ENCODE measurements around the gene RHBDD1. TPM values are rescaled to one million over a fixed set of nuclear protein-coding genes. Genes with fewer than 3 reads are reported as not detected.

Gene RHBDD1
- total and polyA plus RNA-seq, 2 experiments from 2014 or later: 24.3 to 33.7 TPM

- Histone ChIP-seq H3K4me3 (no peak overlapping the region), H4K20me1 (ENCODE audit: insufficient read depth) (no peaks in the 10 kb centered on the region), H3K4me1 (ENCODE audit: insufficient read depth) (no peaks in the 10 kb centered on the region), H3K9me3 (ENCODE audit: low read depth) (no peaks in the 10 kb centered on the region), H3K36me3 (ENCODE audit: low read depth) (no peaks in the 10 kb centered on the region), H2AFZ (no peak overlapping the region), H3K27ac (no peak overlapping the region), H3K9ac (no peak overlapping the region), H3K4me2 (ENCODE audit: unreplicated experiment) (no peak overlapping the region), H3K27me3 (replicated peaks; ENCODE audit: insufficient read depth) (no peaks in the 10 kb centered on the region), H3K9me2 (ENCODE audit: insufficient read depth) (no peaks in the 10 kb centered on the region), H3F3A (ENCODE audit: insufficient read depth) (peaks cover 3% of the 10 kb centered on the region; the same call in 1 of the 2 replicates), H3K79me2 (ENCODE audit: insufficient read depth) (no peaks in the 10 kb centered on the region; the same call in 1 of the 2 replicates)
- TF ChIP-seq EZH2 (IDR thresholded peaks at IDR 0.05; ENCODE audit: insufficient read depth, poor library complexity, severe bottlenecking) (no peak), EZH2phosphoT487 (IDR thresholded peaks at IDR 0.05; ENCODE audit: insufficient read depth, low read depth) (no peak)
- WGBS, 2 experiments (ENCODE audit: low coverage in 1 of 2, low lambda C conversion rate in 2 of 2, missing lambda C conversion rate in 2 of 2): 98 to 99% methylated on average over 5 of the region's 5 CpGs
- DNase-seq: no peak
- in situ Hi-C loops (cut with MboI): no loop called here
Observed at GRCh38 chr2:226875438-226876225, 39.8 kb downstream of the RHBDD1 start.

GRCh38 chr2:226877491-226877890, 41.6 kb downstream of the RHBDD1 start:
- peaks cover 2% of the 10 kb centered on the region; the same call in 1 of the 2 replicates for H3F3A ChIP-seq (ENCODE audit: insufficient read depth)
- no peaks in the 10 kb centered on the region; the same call in 1 of the 2 replicates for H3K79me2 ChIP-seq (ENCODE audit: insufficient read depth)
- H3K4me3 ChIP-seq: no peak overlapping the region
- H3K4me1 ChIP-seq (ENCODE audit: insufficient read depth): no peaks in the 10 kb centered on the region
- H3K36me3 ChIP-seq (ENCODE audit: low read depth): no peaks in the 10 kb centered on the region
- H3K9ac ChIP-seq: no peak overlapping the region
- no peak overlapping the region for H2AFZ ChIP-seq
- no peak overlapping the region for H3K27ac ChIP-seq
- no peaks in the 10 kb centered on the region for H3K27me3 ChIP-seq (replicated peaks; ENCODE audit: insufficient read depth)
- H3K9me2 ChIP-seq (ENCODE audit: insufficient read depth): no peaks in the 10 kb centered on the region
- no peaks in the 10 kb centered on the region for H3K9me3 ChIP-seq (ENCODE audit: low read depth)
- no peak overlapping the region for H3K4me2 ChIP-seq (ENCODE audit: unreplicated experiment)
- H4K20me1 ChIP-seq (ENCODE audit: insufficient read depth): no peaks in the 10 kb centered on the region
- no peak for DNase-seq
- 96 to 99% methylated on average over 3 of the region's 3 CpGs for WGBS, 2 experiments (ENCODE audit: low coverage in 1 of 2, low lambda C conversion rate in 2 of 2, missing lambda C conversion rate in 2 of 2)
- TF ChIP-seq EZH2phosphoT487 (IDR thresholded peaks at IDR 0.05; ENCODE audit: insufficient read depth, low read depth) (no peak), EZH2 (IDR thresholded peaks at IDR 0.05; ENCODE audit: insufficient read depth, poor library complexity, severe bottlenecking) (no peak)
- in situ Hi-C loops (cut with MboI): no loop called here

DNA sequence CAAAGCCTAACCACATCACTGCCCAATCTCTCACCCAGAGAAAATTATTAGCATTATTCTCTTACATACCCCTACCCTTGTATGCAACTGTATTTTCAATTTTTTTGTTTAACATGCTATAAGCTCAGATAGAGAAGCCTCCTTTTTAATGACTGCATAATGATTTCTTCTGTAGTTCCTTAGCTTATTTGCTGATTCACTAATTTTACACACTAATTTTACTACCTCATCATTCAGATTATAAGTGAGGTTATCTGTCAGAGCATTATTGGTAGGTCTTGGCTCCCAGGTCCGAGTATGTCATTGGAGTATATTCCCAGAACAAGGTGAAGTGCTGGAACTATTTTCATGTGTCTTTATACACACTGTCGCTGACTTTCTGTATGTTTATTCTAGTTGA, 45.4 kb downstream of the RHBDD1 start:
- Histone ChIP-seq H3K4me3 (no peak overlapping the region), H3K27me3 (replicated peaks; ENCODE audit: insufficient read depth) (no peaks in the 10 kb centered on the region), H3F3A (ENCODE audit: insufficient read depth) (peaks cover 8% of the 10 kb centered on the region; the same call in 1 of the 2 replicates), H3K36me3 (ENCODE audit: low read depth) (no peaks in the 10 kb centered on the region), H3K79me2 (ENCODE audit: insufficient read depth) (no peaks in the 10 kb centered on the region; the same call in 1 of the 2 replicates), H3K4me1 (ENCODE audit: insufficient read depth) (peaks cover 7% of the 10 kb centered on the region), H3K4me2 (ENCODE audit: unreplicated experiment) (no peak overlapping the region), H4K20me1 (ENCODE audit: insufficient read depth) (no peaks in the 10 kb centered on the region), H3K9me3 (ENCODE audit: low read depth) (no peaks in the 10 kb centered on the region), H3K27ac (no peak overlapping the region), H2AFZ (no peak overlapping the region), H3K9ac (no peak overlapping the region), H3K9me2 (ENCODE audit: insufficient read depth) (no peaks in the 10 kb centered on the region)
- DNase-seq: no peak
- TF ChIP-seq EZH2 (IDR thresholded peaks at IDR 0.05; ENCODE audit: insufficient read depth, poor library complexity, severe bottlenecking) (no peak), EZH2phosphoT487 (IDR thresholded peaks at IDR 0.05; ENCODE audit: insufficient read depth, low read depth) (no peak)
- in situ Hi-C loops (cut with MboI): no loop called here
- 97 to 98% methylated on average over 2 of the region's 2 CpGs for WGBS, 2 experiments (ENCODE audit: low coverage in 1 of 2, low lambda C conversion rate in 2 of 2, missing lambda C conversion rate in 2 of 2)

- Histone ChIP-seq H2AFZ (no peak overlapping the region), H3K9me2 (ENCODE audit: insufficient read depth) (no peaks in the 10 kb centered on the region), H3K9ac (no peak overlapping the region), H3K79me2 (ENCODE audit: insufficient read depth) (no peaks in the 10 kb centered on the region; the same call in 1 of the 2 replicates), H4K20me1 (ENCODE audit: insufficient read depth) (no peaks in the 10 kb centered on the region), H3K27ac (no peak overlapping the region), H3K4me3 (no peak overlapping the region), H3K36me3 (ENCODE audit: low read depth) (no peaks in the 10 kb centered on the region), H3K4me2 (ENCODE audit: unreplicated experiment) (no peak overlapping the region), H3K4me1 (ENCODE audit: insufficient read depth) (peaks cover 21% of the 10 kb centered on the region), H3K9me3 (ENCODE audit: low read depth) (no peaks in the 10 kb centered on the region), H3F3A (ENCODE audit: insufficient read depth) (peaks cover 12% of the 10 kb centered on the region), H3K27me3 (replicated peaks; ENCODE audit: insufficient read depth) (no peaks in the 10 kb centered on the region)
- no peak for TF ChIP-seq EZH2phosphoT487 (IDR thresholded peaks at IDR 0.05; ENCODE audit: insufficient read depth, low read depth)
- no peak for TF ChIP-seq EZH2 (IDR thresholded peaks at IDR 0.05; ENCODE audit: insufficient read depth, poor library complexity, severe bottlenecking)
- DNase-seq: no peak
- in situ Hi-C loops (cut with MboI): no loop called here
- WGBS, 2 experiments (ENCODE audit: low coverage in 1 of 2, low lambda C conversion rate in 2 of 2, missing lambda C conversion rate in 2 of 2): 95 to 98% methylated on average over 4 of the region's 4 CpGs
Observed at GRCh38 chr2:226882606-226883005, 46.8 kb downstream of the RHBDD1 start.

Measured in GM23248 (cell line).